GM19193 (cell line): ENCODE results near the gene ELOVL6.

ENCODE experiments used
- POLR2A ChIP-seq: IDR thresholded peaks from 4 replicates; pipeline ENCODE4 v1.6.1; 2011; ENCODE audit not compliant: insufficient read depth, insufficient read length; ENCODE audit errors: extremely low read depth

The ELOVL6 gene

DNA sequence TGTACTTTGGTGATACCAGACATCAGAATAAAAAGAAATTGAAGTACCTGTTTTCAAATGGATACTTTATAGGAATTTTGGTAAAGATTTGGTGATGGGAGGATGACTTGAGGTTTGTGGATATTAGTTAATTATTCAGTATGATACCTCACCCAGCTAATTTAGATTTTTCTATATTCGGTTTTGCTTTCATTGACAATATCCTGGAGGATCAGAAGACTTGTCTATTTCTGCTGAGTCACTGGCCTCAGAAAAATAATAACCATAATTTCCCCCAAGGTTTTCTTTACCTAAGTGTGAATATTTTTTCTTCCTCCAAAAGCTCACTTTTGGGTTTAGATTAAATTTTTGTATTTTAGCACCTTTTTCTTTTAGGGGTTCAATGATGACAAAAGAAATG, 185.5 kb downstream of the ELOVL6 start:
- TF ChIP-seq POLR2A: no peak

DNA sequence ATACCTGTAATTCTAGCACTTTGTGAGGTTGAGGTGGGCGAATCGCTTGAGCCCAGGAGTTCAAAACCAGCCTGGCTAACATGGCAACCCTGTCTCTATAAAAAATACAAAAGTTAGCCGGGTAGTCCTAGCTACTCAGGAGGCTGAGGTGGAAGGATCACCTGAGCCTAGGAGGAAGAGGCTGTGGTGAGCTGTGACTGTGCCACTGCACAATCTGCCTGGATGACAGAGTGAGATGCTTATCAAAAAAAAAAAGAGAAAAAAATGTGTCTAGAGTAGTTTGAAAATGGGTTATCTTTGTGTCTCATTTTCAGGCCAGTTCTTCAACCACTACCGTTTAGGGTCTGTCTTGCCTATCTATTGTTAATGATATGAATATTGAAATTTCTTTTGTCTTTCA, 187.6 kb downstream of the ELOVL6 start:
- no peak for TF ChIP-seq POLR2A

DNA sequence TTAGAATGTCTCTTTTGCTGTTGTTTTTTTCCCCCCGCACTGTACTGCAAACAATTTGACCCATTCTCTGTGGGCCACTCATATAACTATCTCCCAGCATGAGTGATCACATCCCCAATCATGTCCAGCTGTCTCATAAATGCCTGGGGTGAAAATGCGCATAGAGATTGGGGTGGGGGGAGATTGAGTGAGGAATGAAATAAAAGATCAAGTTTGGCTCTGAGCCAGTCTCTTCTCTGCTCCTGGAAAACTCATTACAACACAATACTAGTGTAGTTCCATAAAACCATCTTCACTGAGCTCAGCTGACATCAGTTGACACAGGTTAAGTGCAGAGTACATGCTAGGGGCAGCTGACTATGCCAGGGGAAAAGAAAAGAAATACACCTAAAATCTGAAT, 188.9 kb downstream of the ELOVL6 start:
- no peak for TF ChIP-seq POLR2A

DNA sequence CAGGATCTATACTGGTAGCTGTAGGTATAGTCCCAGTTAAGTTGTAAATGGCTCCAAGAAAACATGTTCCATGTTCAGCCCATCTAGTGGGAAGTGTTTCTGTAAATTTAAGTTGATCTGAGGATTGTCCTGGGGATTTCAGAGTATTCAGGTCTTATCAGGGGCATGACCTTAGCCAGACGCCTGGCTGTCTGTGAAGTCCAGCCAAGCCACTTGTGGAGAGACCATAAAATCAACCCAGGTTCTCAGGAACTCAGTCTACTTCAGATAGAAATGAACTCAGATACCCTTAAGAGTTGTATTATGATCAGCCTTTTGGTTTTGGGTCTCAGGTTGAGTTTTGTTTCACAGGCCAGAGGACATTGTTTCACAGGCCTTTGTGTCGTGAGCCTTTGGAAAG, 189.9 kb downstream of the ELOVL6 start:
- TF ChIP-seq POLR2A: no peak

DNA sequence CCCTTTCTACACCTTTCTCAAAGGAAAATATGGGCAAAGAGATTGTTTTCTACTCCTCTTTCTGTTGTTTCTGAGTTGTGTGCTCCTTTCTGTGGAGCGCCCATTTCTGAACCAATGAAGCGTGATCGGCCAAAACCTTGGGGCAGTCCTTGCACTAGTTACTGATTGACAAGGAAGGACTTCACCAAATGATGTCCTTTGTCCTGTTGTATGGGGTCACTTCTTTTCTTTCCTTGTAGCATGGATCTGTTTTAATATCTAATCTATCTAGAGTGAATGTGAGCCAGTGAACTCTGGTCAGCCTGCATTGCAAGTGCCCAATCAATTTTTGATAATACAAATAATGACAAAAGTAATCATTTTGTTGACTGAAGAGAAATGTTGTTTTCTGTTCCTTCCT, 191.2 kb downstream of the ELOVL6 start:
- TF ChIP-seq POLR2A: no peak

DNA sequence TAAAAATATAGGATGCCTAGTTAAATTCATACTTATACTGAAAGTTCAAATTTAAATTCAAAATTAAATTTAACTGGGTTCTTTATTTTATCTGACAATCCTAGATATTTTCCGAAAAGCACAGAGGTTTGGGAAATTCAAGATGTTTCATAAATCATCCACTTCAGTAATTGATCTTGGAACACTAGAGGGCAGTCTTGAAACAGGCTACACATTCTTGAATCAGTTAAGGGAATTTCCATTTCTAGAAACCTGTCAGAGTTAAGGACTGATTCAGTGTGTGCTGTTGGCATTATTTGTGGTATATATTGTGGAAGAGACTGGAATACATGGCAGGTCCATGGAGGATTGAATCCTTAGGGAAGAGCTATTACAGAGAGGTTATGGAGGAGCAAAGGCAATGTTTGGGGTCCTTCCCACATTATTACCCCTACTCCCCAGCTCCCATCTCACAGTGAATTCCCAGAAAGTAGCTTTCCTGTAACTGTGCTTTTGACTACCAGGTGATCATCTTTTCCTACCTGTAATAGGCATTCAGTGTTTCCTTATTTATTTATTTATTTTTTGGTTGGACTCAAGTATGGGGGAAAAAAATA, 192.9 kb downstream of the ELOVL6 start:
- no peak for TF ChIP-seq POLR2A

DNA sequence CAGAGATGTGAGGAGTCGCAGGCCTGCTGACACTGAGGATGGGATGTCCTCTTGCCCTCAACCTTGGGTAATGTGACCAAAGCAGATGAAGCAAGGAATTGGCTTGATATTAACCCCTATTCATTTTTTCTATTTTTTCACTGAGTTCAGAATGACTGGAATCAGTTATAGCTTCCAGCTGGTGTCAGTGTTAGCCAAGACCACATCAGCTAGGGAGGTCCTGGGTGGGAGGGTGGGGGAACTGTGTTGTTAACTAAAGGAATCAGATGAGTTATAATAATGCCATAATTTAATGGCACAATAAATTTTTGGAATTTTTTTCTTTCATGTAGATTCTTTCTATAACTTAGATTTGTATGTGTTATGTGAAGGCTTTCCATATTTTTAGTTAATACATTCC, 193.9 kb downstream of the ELOVL6 start:
- TF ChIP-seq POLR2A: no peak

DNA sequence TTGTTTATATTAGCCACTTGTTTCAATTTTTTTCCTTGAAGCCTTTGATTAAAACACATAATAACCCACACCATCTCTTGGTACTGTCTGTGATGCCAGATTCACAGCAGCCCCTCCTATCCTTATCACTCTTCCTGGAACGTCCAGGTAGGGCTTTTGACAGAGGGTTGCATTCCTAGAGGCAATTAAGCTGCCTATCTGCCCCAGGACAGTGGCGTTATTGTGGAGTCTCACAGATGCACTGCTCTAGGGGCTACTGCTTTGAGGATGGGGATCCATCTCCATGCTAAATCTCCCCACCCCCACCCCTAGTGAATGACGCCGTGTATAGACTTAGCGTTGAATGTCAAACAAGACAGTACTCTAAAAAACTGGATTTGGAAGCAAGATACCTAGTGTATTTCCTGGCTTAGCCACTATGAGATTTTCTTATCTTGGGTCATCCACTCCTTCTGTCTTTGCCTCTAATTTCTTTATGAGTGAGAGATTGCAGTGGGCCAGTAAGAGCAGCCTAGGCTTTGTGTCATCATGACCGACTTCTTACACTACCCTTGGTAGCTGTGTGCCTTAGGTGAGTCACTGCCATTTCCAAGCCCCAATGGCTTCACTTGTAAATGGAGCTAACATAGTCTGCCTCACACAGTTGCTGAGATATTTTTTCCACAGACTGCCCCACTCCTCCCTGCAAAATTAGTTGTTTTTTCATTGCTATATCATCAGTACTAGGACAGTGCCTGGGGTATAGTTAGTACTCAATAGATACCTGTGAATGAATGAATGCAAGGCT, 194.8 kb downstream of the ELOVL6 start:
- no peak for TF ChIP-seq POLR2A

DNA sequence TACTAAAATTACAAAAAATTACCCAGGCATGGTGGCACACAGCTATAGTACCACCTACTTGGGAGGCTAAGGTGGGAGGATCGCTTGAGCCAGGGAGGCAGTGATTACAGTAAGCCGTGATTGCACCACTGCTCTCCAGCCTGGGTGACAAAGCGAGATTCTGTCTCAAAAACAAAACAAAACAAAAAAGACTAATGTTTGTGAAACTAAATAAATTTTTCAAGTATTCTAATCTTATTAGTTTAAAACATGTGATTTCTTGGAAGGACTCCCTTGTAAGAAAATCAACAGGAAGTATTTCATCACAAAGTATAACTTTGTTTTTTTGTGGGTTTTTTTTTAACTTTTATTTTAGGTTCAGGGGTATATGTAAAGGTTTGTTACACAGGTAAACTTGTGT, 196.1 kb downstream of the ELOVL6 start:
- no peak for TF ChIP-seq POLR2A

DNA sequence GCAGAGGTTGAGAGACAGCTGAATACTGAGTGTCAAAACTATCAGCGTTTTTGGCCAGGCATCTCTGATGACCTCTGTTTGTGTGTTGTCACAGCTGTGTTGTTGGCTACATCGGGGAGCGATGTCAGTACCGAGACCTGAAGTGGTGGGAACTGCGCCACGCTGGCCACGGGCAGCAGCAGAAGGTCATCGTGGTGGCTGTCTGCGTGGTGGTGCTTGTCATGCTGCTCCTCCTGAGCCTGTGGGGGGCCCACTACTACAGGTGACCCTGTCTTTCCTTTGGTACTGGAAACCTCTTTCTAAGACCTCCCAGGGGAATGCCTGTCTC, 198.9 kb downstream of the ELOVL6 start:
- TF ChIP-seq POLR2A: no peak

DNA sequence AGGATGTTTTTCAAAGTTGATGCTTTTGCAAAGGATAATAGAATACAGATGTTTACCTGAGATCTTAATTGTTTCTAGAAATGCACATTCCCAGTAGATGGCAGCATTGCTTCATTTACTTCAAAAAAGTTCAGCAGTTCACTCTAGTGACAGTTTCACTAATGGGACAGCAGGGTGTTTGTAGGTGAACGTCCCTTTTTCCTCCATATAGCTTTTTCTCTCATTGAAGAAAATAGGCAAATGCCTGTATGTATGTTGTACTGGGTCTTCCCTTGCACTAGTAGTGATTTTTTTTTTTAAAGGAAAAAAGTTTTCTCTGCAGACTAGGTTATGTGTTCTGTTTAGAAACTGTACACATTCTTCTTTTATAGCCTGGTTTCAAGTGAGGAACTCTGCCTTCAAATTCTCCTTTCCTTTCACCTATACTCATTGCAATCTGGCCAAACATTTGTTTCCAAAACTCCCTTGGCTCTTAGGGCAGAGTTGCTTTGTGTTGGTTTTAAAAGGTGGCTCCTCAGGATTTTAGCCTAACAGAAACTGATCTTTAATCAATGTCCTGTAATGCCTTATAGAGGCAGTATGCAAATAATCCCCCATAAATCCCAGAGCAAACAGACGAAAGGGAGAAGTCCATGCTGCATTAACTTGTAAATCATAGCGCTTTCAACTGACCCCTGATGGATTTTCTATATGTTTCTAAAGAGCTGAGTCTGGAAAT, 199.4 kb downstream of the ELOVL6 start:
- TF ChIP-seq POLR2A: no peak

DNA sequence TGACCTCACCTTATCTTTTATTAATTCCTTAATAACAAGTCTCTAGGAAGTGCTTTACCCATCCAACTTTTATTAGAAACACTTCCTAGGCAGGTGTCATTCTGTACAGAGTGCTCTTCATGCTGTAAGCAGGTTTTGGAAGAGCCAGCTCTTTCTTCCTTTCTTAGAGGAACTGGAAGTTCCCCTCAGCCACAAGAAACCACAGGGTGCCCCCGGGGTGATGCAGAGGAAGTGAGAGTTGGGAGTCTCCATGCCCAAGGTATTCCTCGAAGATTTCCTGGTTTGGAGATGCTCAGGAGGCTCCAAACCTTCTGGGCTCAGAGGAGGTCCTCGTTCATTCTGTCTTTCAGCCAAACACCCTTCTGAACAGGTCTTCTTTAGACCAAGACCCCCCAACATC, 201.9 kb downstream of the ELOVL6 start:
- no peak for TF ChIP-seq POLR2A
